Putamen (tissue), 1 donor: ENCODE data around the gene RNF113A.
"Not testable (repeated sequence)": the region's sequence is repeated elsewhere in the genome, so short reads cannot be mapped to it uniquely, and the experiment has no call there.

ENCODE experiments used
- DNase-seq: peaks from one replicate; pipeline ENCODE4 v3.0.0-alpha.2; 2016; ENCODE audit warnings: low spot score

The RNF113A gene

GRCh38 chrX:119833905-119834304, 37.6 kb downstream of the RNF113A start:
- DNase-seq = no peak

DNA sequence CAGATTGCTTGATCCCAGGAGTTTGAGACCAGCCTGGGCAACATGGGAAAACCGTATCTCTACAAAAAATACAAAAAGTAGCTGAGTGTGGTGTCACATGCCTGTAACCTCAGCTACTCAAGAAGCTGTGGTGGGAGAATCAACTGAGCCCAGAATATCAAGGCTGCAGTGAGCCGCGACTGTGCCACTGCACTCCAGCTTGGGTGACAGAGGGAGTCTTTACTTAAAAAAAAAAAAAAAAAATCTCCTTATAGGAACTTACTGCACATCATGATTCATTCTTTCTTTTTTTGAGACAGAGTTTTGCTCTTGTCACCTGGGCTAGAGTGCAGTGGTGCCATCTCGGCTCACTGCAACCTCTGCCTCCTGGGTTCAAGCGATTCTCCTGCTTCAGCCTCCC, 43.1 kb downstream of the RNF113A start:
- no peak for DNase-seq

GRCh38 chrX:119826399-119826959, 45.1 kb downstream of the RNF113A start:
- DNase-seq = no peak

DNA sequence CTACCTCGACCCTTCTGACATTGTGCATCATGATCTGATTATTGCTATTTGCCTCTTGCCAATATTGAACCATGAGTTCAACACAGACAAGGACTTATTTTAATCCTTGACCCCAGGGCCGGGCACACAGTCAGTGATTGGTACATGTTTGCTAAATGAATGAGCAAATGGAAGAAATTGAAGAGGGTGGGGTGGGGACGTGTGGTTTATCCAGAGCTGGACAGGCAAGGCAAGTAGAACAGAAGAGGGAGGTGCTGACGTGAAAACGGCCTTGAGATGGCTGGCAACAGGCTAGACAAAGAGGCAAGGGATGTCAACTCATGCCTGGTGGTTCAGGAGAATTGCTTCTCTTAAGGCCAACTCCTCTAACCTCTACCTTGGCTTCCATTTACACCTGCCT, 47.3 kb downstream of the RNF113A start:
- DNase-seq = not testable (repeated sequence)

DNA sequence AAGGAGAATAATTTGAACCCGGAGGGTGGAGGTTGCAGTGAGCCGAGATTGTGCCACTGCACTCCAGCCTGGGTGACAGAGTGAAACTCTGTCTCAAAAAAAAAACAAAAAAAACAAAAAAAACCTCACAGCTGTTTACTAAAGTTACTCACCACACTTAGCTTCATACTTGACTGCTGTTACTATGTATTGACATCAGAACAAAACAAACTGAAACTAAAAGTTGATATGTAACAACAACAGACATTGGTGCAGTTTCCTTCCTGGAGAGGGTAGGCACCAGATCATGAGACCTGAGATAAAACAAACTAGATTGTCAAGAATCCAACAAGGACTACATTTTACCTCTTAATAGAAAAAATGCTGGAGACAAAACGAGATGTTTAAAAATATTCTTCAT, 49.8 kb downstream of the RNF113A start:
- not testable (repeated sequence) for DNase-seq
